Neuronal stem cell (in vitro differentiated cells): ENCODE results near the gene NMU.

Experiments used
- DNase-seq: peaks from one replicate; pipeline ENCODE4 v3.0.0-alpha.2; 2013; ENCODE audit warnings: low spot score
- H2AFZ ChIP-seq: one replicate; pipeline ENCODE4 v1.6.1; 2013; ENCODE audit warnings: mild to moderate bottlenecking, low read length, inconsistent platforms
- H2AK5ac ChIP-seq: 2 replicates; pipeline ENCODE4 v1.6.1; 2013; ENCODE audit warnings: low read depth, mild to moderate bottlenecking, inconsistent platforms, low read length, moderate library complexity, mixed read lengths
- H2BK120ac ChIP-seq: 2 replicates; pipeline ENCODE4 v1.6.1; 2013; ENCODE audit warnings: low read depth, mild to moderate bottlenecking, inconsistent platforms, low read length, moderate library complexity, mixed read lengths
- H2BK12ac ChIP-seq: one replicate; pipeline ENCODE4 v1.6.1; 2013; ENCODE audit warnings: low read length, inconsistent platforms
- H2BK15ac ChIP-seq: 2 replicates; pipeline ENCODE4 v1.6.1; 2013; ENCODE audit warnings: mild to moderate bottlenecking, low read length, inconsistent platforms, mixed read lengths
- H2BK5ac ChIP-seq: one replicate; pipeline ENCODE4 v1.6.1; 2013; ENCODE audit warnings: inconsistent platforms, mild to moderate bottlenecking, low read length, moderate library complexity
- H3K14ac ChIP-seq: one replicate; pipeline ENCODE4 v1.6.1; 2013; ENCODE audit warnings: low read length, inconsistent platforms
- H3K18ac ChIP-seq: 2 replicates; pipeline ENCODE4 v1.6.1; 2013; ENCODE audit warnings: low read length, inconsistent platforms
- H3K23ac ChIP-seq: 2 replicates; pipeline ENCODE4 v1.6.1; 2013; ENCODE audit warnings: low read depth, mild to moderate bottlenecking, mixed read lengths, low read length, inconsistent platforms; ENCODE audit not compliant: poor library complexity
- H3K27ac ChIP-seq: replicated peaks from 3 replicates; pipeline ENCODE4 v1.5.1; 2013; ENCODE audit warnings: low read length, inconsistent platforms
- H3K27me3 ChIP-seq, 3 experiments: 2 replicates each; pipeline ENCODE4 v1.6.1; 2013; ENCODE audit warnings: low read length in 3 of 3, mild to moderate bottlenecking in 2 of 3, inconsistent platforms in 1 of 3, low read depth in 1 of 3, mixed read lengths in 1 of 3, moderate library complexity in 1 of 3; ENCODE audit not compliant: control insufficient read depth in 3 of 3, insufficient read depth in 3 of 3
- H3K36me3 ChIP-seq, 2 donors: replicated peaks in 1 of 2; 2 replicates each; pipeline ENCODE4 v1.6.1; 2013; ENCODE audit warnings: low read length in 2 of 2; ENCODE audit not compliant: control insufficient read depth in 2 of 2, insufficient read depth in 2 of 2
- H3K4ac ChIP-seq: 2 replicates; pipeline ENCODE4 v1.6.1; 2013; ENCODE audit warnings: inconsistent platforms, mild to moderate bottlenecking, low read length, moderate library complexity
- H3K4me1 ChIP-seq, 2 donors: 1 replicate in 1 of 2; 2 replicates in 1 of 2; pipeline ENCODE4 v1.6.1; 2013; ENCODE audit warnings: low read length in 2 of 2, low read depth in 1 of 2; ENCODE audit not compliant: control insufficient read depth in 2 of 2, insufficient read depth in 1 of 2
- H3K4me2 ChIP-seq: one replicate; pipeline ENCODE4 v1.6.1; 2013; ENCODE audit warnings: mild to moderate bottlenecking, low read length, inconsistent platforms; ENCODE audit not compliant: insufficient read depth, poor library complexity, severe bottlenecking
- H3K4me3 ChIP-seq, 2 donors: 2 replicates each; pipeline ENCODE4 v1.5.1; 2013; ENCODE audit warnings: low read length in 2 of 2, mild to moderate bottlenecking in 2 of 2, inconsistent platforms in 1 of 2, moderate library complexity in 1 of 2
- H3K79me1 ChIP-seq: one replicate; pipeline ENCODE4 v1.6.1; 2013; ENCODE audit warnings: low read depth, mild to moderate bottlenecking, inconsistent platforms, low read length, moderate library complexity
- H3K9ac ChIP-seq: one replicate; pipeline ENCODE4 v1.6.1; 2013; ENCODE audit warnings: mild to moderate bottlenecking, low read depth, low read length, inconsistent platforms; ENCODE audit not compliant: poor library complexity
- H3K9me3 ChIP-seq, 2 donors: replicated peaks in 1 of 2; 2 replicates each; pipeline versions ENCODE3 to v1.6.1; 2013; ENCODE audit warnings: low read length in 2 of 2, mild to moderate bottlenecking in 2 of 2, inconsistent platforms in 1 of 2, low read depth in 1 of 2, mixed read lengths in 1 of 2, moderate library complexity in 1 of 2; ENCODE audit not compliant: control insufficient read depth in 2 of 2, insufficient read depth in 1 of 2
- H4K8ac ChIP-seq: one replicate; pipeline ENCODE4 v1.6.1; 2013; ENCODE audit warnings: low read depth, mild to moderate bottlenecking, inconsistent platforms, low read length, moderate library complexity
- H4K91ac ChIP-seq: one replicate; pipeline ENCODE4 v1.6.1; 2013; ENCODE audit warnings: low read length, low read depth, mild to moderate bottlenecking, inconsistent platforms; ENCODE audit not compliant: poor library complexity
- WGBS, 2 donors: extraction: QIAGEN DNeasy Blood & Tissue Kit; methylation state at CpG; one replicate each; pipeline ENCODE4 v1.1.7; 2013; ENCODE audit warnings: missing lambda C conversion rate in 2 of 2, mixed read lengths in 1 of 2; ENCODE audit not compliant: insufficient read length in 2 of 2, insufficient replicate concordance in 1 of 2; ENCODE audit errors: extremely low coverage in 2 of 2; 5-methylcytosine and 5-hydroxymethylcytosine counted together

Gene NMU

DNA sequence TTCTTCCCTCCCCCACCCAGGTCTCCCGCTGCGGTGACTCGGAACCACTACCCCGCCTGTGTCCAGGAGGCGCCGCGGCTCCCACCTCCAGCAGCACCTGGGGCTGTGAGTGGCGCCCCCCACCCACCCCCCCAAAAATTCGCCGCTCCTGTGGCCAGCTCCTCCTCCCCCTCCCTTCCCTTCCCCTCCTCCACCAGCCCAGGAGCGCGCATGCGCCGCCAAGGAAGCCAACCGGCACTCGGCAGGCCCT lies 89.7 kb downstream of the NMU start:
- Histone ChIP-seq H4K8ac (no peak overlapping the region), H3K79me1 (peaks cover 2% of the 10 kb centered on the region), H3K4me3 (peak overlapping the region; percentile 82 to 90), H2BK5ac (peak overlapping the region; percentile 94), H3K27ac (peak overlapping the region; percentile 88), H3K23ac (peak overlapping the region; percentile 98), H4K91ac (no peak overlapping the region), H3K18ac (peak overlapping the region; percentile 96), H2AK5ac (no peak overlapping the region), H3K9ac (peak overlapping the region; percentile 81), H3K4me2 (peak overlapping the region; percentile 69), H3K9me3 (no peaks in the 10 kb centered on the region), H3K36me3 (no peaks in the 10 kb centered on the region), H2BK120ac (no peak overlapping the region), H2BK15ac (no peak overlapping the region), H3K4ac (no peak overlapping the region), H2AFZ (peak overlapping the region; percentile 98), H2BK12ac (no peak overlapping the region), H3K14ac (no peak overlapping the region), H3K27me3 (no peaks in the 10 kb centered on the region), H3K4me1 (peaks cover 0 to 10% of the 10 kb centered on the region in 2 donors)
- WGBS, 2 donors: no CpG with 5 or more reads among the region's 16 CpGs
- DNase-seq: no peak

DNA sequence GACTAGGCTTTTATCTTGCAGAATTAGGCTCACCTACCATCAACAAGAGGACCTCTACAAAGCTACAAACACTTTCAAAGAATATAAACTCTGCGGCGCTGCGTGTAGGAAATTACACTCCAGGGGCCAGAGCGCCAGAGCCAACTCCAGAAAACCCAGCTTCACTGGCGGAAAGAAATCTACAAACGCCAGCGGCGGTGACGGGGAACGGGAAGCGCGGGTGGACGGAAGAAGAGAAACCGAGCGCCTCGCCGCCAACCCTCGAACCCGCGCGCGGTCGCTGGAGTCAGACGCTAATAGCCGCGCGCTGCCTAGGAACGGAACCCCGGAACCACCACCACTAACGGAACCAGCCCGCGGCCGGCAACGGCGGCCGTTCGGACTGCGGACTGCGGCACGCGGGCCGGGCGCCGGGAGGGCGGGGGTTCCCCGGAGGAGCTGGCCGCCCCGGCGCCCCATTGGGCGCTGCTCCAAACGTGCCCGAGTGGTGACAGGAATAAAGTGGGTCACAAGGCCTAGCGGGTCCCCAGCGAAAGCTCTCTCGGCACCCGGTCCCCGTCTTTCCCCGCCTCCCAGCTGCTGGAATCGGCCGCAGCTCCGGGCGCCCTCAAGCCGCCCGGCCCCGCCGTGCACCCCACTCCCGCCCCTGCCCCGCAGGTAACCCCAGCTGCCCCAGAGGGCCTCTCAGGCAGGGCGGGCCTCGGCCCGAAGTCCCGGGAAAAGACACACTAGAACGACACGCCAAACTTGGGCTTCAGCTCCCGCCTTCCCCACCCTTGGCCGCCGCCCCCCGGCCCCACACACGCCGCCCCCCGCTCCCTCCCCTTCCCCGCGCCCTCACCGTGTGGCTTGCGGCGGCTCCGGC lies 90.2 kb downstream of the NMU start:
- WGBS, 2 donors: no CpG with 5 or more reads among the region's 87 CpGs
- Histone ChIP-seq H3K4me1 (peaks cover 0 to 10% of the 10 kb centered on the region in 2 donors), H2BK12ac (no peak overlapping the region), H3K36me3 (peaks cover 0 to under 1% of the 10 kb centered on the region in 2 donors), H3K4ac (peak overlapping the region; percentile 23), H3K4me3 (peak overlapping the region; percentile 82 to 90), H3K18ac (peak overlapping the region; percentile 95), H3K9ac (peak overlapping the region; percentile 86), H3K9me3 (no peaks in the 10 kb centered on the region), H2BK15ac (no peak overlapping the region), H2AFZ (peak overlapping the region; percentile 98), H2BK120ac (no peak overlapping the region), H3K4me2 (peak overlapping the region; percentile 72), H2AK5ac (no peak overlapping the region), H3K14ac (peak overlapping the region; percentile 94), H4K91ac (no peak overlapping the region), H3K23ac (peak overlapping the region; percentile 98), H2BK5ac (peak overlapping the region; percentile 94), H3K79me1 (peaks cover 2% of the 10 kb centered on the region), H4K8ac (no peak overlapping the region), H3K27ac (peak overlapping the region; percentile 88), H3K27me3 (no peaks in the 10 kb centered on the region)
- DNase-seq: peak; percentile 55
